ENCODE data around the gene C1QTNF9B.

DNA sequence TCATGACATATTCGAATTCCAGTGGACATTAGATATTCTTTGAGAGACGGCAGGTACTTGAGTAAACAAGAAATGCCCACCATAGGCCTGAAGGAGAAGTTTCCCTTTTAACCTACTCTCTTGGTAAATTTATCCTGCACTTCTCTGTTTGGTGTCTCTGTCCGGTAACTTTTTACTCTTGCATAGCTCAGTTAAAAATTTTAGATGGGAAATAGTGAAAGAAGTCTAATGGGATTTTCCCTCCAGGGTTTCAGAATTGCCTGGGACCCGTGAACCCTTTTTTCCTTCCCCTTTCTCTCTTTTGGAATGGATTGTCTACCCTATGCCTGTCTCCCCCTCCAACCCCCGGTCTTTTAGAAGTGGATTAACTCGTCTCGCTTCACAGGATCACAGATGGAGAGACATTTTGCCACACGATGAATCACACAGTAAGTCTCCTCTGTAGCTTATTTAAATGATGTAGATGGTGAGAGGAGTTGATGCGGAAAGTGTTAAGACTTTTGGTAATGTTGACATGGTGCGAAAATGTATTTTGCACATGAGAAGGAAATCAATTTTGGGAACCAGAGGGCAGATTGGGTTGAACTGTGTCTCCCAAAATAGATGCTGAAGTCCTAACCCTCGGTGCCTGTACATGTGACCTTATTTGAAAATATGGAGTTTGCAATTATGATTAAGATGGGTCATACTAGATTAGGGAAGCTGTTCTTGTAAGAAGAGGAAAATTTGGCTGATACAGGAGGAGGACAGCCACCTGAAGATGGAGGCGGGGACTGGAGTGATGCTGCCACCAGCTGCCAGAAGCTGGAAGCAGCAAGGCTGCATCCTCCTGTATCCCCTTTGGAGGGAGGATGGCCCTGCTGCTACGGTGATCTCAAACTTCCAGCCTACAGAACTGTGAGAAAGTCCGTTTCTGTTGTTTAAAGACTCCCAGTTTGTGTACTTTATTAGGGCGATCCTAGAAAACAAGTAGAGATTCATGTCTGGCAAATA, 7.4 kb downstream of the C1QTNF9B start:
- no peak for TF ChIP-seq POLR2AphosphoS5 (IDR thresholded peaks at IDR 0.05)
- TF ChIP-seq, protein P1, sequence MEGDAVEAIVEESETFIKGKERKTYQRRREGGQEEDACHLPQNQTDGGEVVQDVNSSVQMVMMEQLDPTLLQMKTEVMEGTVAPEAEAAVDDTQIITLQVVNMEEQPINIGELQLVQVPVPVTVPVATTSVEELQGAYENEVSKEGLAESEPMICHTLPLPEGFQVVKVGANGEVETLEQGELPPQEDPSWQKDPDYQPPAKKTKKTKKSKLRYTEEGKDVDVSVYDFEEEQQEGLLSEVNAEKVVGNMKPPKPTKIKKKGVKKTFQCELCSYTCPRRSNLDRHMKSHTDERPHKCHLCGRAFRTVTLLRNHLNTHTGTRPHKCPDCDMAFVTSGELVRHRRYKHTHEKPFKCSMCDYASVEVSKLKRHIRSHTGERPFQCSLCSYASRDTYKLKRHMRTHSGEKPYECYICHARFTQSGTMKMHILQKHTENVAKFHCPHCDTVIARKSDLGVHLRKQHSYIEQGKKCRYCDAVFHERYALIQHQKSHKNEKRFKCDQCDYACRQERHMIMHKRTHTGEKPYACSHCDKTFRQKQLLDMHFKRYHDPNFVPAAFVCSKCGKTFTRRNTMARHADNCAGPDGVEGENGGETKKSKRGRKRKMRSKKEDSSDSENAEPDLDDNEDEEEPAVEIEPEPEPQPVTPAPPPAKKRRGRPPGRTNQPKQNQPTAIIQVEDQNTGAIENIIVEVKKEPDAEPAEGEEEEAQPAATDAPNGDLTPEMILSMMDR (IDR thresholded peaks at IDR 0.05), result peak in 2 of 4 experiments; percentile 8 to 27
